Calu3 (cell line): ENCODE data around the gene NEU4. TPM values are rescaled to one million over a fixed set of nuclear protein-coding genes. Genes with fewer than 3 reads are reported as not detected.

Source experiments
- BruUV-seq: library from RNA; stranded (reverse); fragments of 400-500 nt; replicated peaks from 2 replicates; lab custom pipeline; 2021; lab: Mats Ljungman, UMichigan
- CTCF ChIA-PET: fragments of 300-600 bp; sonication (Branson Sonifier 250); formaldehyde crosslinking; loops from one replicate; lab custom pipeline; 2022; ENCODE audit warnings: antibody characterized with exemption; lab: Charles Lee
- DNase-seq: peaks from one replicate; pipeline ENCODE4 v3.0.0; 2022
- H3K27ac Mint-ChIP-seq: one replicate; pipeline ENCODE4 v1.8.0; 2022; ENCODE audit warnings: mixed read lengths; ENCODE audit not compliant: unreplicated experiment
- H3K27me3 Mint-ChIP-seq: one replicate; pipeline ENCODE4 v1.8.0; 2022; ENCODE audit warnings: mixed read lengths; ENCODE audit not compliant: unreplicated experiment
- H3K36me3 Mint-ChIP-seq: one replicate; pipeline ENCODE4 v1.8.0; 2022; ENCODE audit warnings: mild to moderate bottlenecking, moderate library complexity, mixed read lengths; ENCODE audit not compliant: insufficient read depth, unreplicated experiment
- H3K4me1 Mint-ChIP-seq: one replicate; pipeline ENCODE4 v1.8.0; 2022; ENCODE audit warnings: mild to moderate bottlenecking, low read depth, mixed read lengths; ENCODE audit not compliant: unreplicated experiment
- H3K4me3 Mint-ChIP-seq: one replicate; pipeline ENCODE4 v1.8.0; 2022; ENCODE audit warnings: mild to moderate bottlenecking, low read depth, moderate library complexity, mixed read lengths; ENCODE audit not compliant: unreplicated experiment
- H3K9me3 Mint-ChIP-seq: one replicate; pipeline ENCODE4 v1.8.0; 2022; ENCODE audit warnings: low read depth, mixed read lengths; ENCODE audit not compliant: unreplicated experiment
- intact Hi-C: fragments of 100-400 bp; cut with micrococcal nuclease; formaldehyde crosslinking; loops from one replicate; pipeline ENCODE4 v1.10.0; 2022; ENCODE audit not compliant: unreplicated experiment
- total RNA-seq: library from RNA; stranded (reverse); gene quantifications from 2 replicates; pipeline ENCODE4 v1.2.3, GENCODE V29; 2022
- TF ChIP-seq, protein P1 (sequence below): fragments of 200-600 bp; IDR thresholded peaks from one replicate; pipeline ENCODE4 v1.8.0; 2022; ENCODE audit warnings: antibody characterized with exemption; ENCODE audit not compliant: unreplicated experiment

NEU4 gene
- total RNA-seq, 1 experiment from 2014 or later, result 0.14 TPM

DNA sequence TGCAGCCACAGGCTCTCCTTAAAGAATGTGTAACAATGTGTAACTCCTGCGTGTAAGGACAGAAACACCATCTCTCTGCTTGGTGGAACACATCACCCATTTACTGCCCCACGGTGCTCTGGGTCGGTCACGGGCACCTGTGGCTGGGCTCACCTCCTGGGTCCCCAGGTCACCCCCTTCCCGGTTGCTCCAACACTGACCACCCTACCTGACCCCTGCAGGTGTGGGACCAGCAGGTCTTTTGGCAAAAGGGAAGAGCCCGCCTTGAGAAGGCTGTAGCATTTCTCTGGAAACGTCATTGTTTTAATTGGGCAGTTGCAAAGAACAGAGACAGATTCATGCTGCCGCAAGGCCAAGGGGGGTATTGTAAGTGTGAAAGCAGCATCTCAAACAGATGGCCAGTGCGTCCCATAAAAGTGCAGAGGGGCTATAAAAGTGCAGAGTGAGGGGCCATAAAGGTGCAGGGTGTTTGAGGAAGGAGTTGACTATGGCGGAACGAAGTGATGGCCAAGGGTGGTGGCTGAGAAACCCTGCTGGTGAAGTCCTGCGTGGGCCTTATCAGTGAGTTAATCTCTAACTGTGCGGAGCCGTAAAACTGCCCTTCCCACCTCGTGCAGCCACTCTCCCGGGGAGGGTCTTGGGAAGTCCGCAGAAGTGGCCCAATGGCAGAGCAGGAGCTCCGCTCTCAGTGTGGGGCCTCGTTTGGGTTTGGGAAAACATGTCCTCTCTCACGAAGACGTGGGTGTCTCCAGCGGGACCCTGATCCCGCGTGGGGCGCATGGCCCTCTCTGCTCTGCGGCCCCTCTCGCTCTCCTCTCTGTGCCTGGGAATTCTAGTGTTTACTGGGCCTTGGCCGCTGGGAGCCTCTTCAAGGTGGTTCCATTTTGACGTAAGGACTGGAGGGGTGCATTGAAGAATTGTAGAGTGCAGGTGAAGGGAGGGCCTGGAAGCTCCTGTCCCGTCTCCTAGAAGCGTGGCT, 13.7 kb upstream of the NEU4 start:
- Mint-ChIP-seq H3K27ac (no peak overlapping the region), H3K27me3 (peaks cover 69% of the 10 kb centered on the region), H3K9me3 (no peaks in the 10 kb centered on the region), H3K4me1 (no peaks in the 10 kb centered on the region), H3K4me3 (no peak overlapping the region), H3K36me3 (no peaks in the 10 kb centered on the region)
- intact Hi-C loops, result no loop called here
- CTCF ChIA-PET, result no interaction called here
- no TSS peak for BruUV-seq
- no peak for DNase-seq
- TF ChIP-seq, protein P1, sequence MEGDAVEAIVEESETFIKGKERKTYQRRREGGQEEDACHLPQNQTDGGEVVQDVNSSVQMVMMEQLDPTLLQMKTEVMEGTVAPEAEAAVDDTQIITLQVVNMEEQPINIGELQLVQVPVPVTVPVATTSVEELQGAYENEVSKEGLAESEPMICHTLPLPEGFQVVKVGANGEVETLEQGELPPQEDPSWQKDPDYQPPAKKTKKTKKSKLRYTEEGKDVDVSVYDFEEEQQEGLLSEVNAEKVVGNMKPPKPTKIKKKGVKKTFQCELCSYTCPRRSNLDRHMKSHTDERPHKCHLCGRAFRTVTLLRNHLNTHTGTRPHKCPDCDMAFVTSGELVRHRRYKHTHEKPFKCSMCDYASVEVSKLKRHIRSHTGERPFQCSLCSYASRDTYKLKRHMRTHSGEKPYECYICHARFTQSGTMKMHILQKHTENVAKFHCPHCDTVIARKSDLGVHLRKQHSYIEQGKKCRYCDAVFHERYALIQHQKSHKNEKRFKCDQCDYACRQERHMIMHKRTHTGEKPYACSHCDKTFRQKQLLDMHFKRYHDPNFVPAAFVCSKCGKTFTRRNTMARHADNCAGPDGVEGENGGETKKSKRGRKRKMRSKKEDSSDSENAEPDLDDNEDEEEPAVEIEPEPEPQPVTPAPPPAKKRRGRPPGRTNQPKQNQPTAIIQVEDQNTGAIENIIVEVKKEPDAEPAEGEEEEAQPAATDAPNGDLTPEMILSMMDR, result no peak

DNA sequence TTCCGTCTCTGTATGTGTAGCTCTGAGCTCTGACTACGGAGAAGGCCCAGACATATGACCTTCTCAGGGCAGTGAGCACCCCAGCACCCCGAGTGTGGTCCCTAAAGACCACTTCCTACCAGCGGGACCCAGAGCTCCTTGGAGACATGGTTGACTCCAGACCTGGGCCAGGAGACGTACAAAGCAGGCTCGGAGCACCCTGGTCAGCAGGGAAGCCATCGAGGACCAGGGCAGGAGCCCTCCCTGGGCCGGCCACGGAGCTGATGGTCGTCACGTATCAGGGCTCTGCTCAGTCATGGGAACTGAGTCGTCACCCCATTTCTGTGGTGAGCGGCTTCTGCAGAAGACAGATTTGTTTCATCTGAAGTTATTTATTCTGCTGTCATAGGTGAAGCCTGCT, 12.8 kb upstream of the NEU4 start:
- no peak for DNase-seq
- intact Hi-C loops, result no loop called here
- H3K27ac Mint-ChIP-seq, result no peak overlapping the region
- no peaks in the 10 kb centered on the region for H3K36me3 Mint-ChIP-seq
- TF ChIP-seq, protein P1, result no peak
- no peak overlapping the region for H3K4me3 Mint-ChIP-seq
- H3K4me1 Mint-ChIP-seq, result no peaks in the 10 kb centered on the region
- CTCF ChIA-PET, result no interaction called here
- no peaks in the 10 kb centered on the region for H3K9me3 Mint-ChIP-seq
- H3K27me3 Mint-ChIP-seq, result peaks cover 66% of the 10 kb centered on the region
- BruUV-seq, result no TSS peak

DNA sequence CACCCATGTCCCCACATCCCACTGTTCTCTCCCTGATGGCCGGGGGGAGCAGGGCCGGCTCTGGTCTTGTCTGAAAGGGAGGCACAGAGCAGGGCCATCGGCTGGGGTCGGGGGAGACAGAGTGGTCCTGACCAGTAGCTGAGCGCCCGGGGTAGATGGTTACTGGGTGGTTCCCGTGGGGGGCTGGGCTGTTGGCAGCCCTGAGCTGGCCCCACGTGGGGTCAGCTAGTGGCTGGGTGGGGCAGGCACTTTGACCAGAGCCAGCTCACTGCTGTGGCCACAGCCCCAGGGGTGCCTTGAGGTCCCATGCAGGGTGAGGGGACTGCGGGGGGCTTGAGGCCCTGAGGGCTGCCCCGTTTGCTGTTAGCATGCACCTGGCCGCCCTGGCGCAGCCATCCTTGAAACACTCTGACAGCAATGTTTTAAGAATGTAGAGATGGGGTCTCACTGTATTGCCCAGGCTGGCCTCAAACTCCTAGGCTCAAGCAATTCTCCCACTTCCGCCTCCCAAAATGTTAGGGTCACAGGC, 12.3 kb upstream of the NEU4 start:
- CTCF ChIA-PET, result no interaction called here

DNA sequence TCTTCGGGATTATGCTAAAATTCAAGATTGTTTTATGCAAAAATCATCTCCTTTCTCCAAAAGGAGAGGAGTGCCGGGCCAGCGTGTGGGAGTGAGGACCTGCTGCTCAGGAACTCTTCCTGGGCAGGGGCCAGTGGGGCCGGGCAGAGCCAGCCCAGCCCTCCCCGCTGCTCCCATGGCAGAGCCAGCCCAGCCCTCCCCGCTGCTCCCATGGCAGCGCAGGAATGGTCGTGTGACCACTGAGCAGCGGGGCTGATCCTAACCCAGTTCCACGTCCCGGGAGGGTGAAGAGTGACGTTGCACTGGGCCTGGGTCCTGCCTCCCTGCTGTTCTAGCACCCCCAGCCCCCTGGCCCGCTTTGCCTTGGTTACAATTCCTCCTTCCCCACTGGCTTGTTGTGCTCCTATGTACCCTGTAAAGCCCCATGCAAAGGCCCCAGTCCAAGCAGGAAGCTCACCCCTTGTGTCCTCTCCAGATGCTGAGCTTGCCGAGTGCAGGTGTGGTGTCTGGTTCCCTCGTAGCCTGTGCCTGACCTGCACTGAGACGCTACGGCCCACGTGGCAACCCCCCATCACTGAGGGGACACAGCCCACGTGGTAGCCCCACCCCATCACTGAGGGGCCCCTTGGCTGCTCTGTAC, 11.4 kb upstream of the NEU4 start:
- DNase-seq, result no peak
- intact Hi-C loops, result no loop called here
- Mint-ChIP-seq H3K4me3 (no peak overlapping the region), H3K36me3 (no peaks in the 10 kb centered on the region), H3K27ac (no peak overlapping the region), H3K4me1 (no peaks in the 10 kb centered on the region), H3K27me3 (peaks cover 72% of the 10 kb centered on the region), H3K9me3 (no peaks in the 10 kb centered on the region)
- no TSS peak for BruUV-seq
- TF ChIP-seq, protein P1, result no peak
- CTCF ChIA-PET, result no interaction called here

More for the DNA sequence above, 12.3 kb upstream of the NEU4 start:
- DNase-seq, result no peak
- peaks cover 67% of the 10 kb centered on the region for H3K27me3 Mint-ChIP-seq
- no TSS peak for BruUV-seq
- no peak overlapping the region for H3K4me3 Mint-ChIP-seq
- no peaks in the 10 kb centered on the region for H3K9me3 Mint-ChIP-seq
- H3K36me3 Mint-ChIP-seq, result no peaks in the 10 kb centered on the region
- H3K27ac Mint-ChIP-seq, result no peak overlapping the region
- intact Hi-C loops, result no loop called here
- H3K4me1 Mint-ChIP-seq, result no peaks in the 10 kb centered on the region
- TF ChIP-seq, protein P1, result no peak
